T47D (cell line): ENCODE data around the gene ZGLP1.
"Not testable (repeated sequence)": the region's sequence is repeated elsewhere in the genome, so short reads cannot be mapped to it uniquely, and the experiment has no call there.

Experiments
- DNase-seq, 2 experiments: peaks; one replicate each; pipeline versions ENCODE4 v3.0.0 to v3.0.0-alpha.2; 2011 to 2012; ENCODE audit warnings: low read depth in 1 of 2, low spot score in 1 of 2
- JUND ChIP-seq: IDR thresholded peaks from 2 replicates; pipeline ENCODE4 v1.6.1; 2012; ENCODE audit warnings: low read depth
- in situ Hi-C: cut with HindIII; loops from 2 replicates; pipeline ENCODE4 v1.10.0; 2016; ENCODE audit warnings: low sequenced_read_pairs, low pct_unique_long_range_greater_than_20kb

Gene ZGLP1

GRCh38 chr19:10289167-10289835 lies 20.3 kb downstream of the ZGLP1 start:
- peak in 1 of 2 experiments; percentile 65 for DNase-seq
- TF ChIP-seq JUND = no peak
- in situ Hi-C loops = no loop called here

GRCh38 chr19:10288662-10289166 lies 20.9 kb downstream of the ZGLP1 start:
- no peak for TF ChIP-seq JUND
- DNase-seq = no peak
- in situ Hi-C loops = no loop called here

GRCh38 chr19:10286803-10287737 lies 22.5 kb downstream of the ZGLP1 start, which contains the start of gene ICAM4:
ICAM4 (plus strand) TSS chr19:10286955; CDS start chr19:10287013, 58 bp downstream.
- DNase-seq = no peak
- in situ Hi-C loops = no loop called here

GRCh38 chr19:10285393-10285792 lies 24.2 kb downstream of the ZGLP1 start:
- TF ChIP-seq JUND = no peak
- no peak for DNase-seq
- in situ Hi-C loops = no loop called here

More at GRCh38 chr19:10286803-10287737, 22.5 kb downstream of the ZGLP1 start, which contains the start of gene ICAM4:
- no peak for TF ChIP-seq JUND

GRCh38 chr19:10284960-10285278 lies 24.7 kb downstream of the ZGLP1 start:
- no peak for TF ChIP-seq JUND
- DNase-seq = no peak
- in situ Hi-C loops = no loop called here

GRCh38 chr19:10284065-10284959 lies 25.3 kb downstream of the ZGLP1 start:
- DNase-seq = no peak
- TF ChIP-seq JUND = no peak
- in situ Hi-C loops = no loop called here

- no peak for TF ChIP-seq JUND
- DNase-seq = no peak
- in situ Hi-C loops = no loop called here
These were observed 26.1 kb downstream of the ZGLP1 start for GRCh38 chr19:10283301-10284064.

- DNase-seq, in situ Hi-C loops: not testable (repeated sequence)
These were observed 27.6 kb downstream of the ZGLP1 start for GRCh38 chr19:10282043-10282442.

- in situ Hi-C loops = no loop called here
- TF ChIP-seq JUND = no peak
- DNase-seq = no peak
These were observed 29.7 kb downstream of the ZGLP1 start for GRCh38 chr19:10279737-10280442.

GRCh38 chr19:10278935-10279334 lies 30.7 kb downstream of the ZGLP1 start:
- no peak for TF ChIP-seq JUND
- in situ Hi-C loops = no loop called here
- DNase-seq = no peak
